Heart right ventricle (tissue), 16 donors: Measurements from ENCODE around the gene UNC45B. TPM values are rescaled to one million over a fixed set of nuclear protein-coding genes. Genes with fewer than 3 reads are reported as not detected.

Source experiments
- ATAC-seq, 8 donors: fragments of 200-7000 bp; cut with Tn5 transposase; one replicate each; pipeline ENCODE4 v1.9.1; 2020; ENCODE audit warnings: mild to moderate bottlenecking in 8 of 8, moderate library complexity in 8 of 8, moderate number of reproducible peaks in 1 of 8
- DNase-seq, 2 donors: peaks; one replicate each; pipeline ENCODE4 v3.0.0-alpha.2; 2020
- H3K27ac ChIP-seq, 10 donors: fragments of 200-600 bp; sonication (generic) in 2 of 10; one replicate each; pipeline versions ENCODE4 v1.5.0 to v1.8.0; 2020 to 2022; ENCODE audit warnings: mild to moderate bottlenecking in 3 of 10
- H3K27me3 ChIP-seq, 7 donors: fragments of 200-600 bp; one replicate each; pipeline ENCODE4 v1.8.0; 2021 to 2022; ENCODE audit warnings: mild to moderate bottlenecking in 2 of 7
- H3K36me3 ChIP-seq, 9 donors: fragments of 200-600 bp; sonication (generic) in 1 of 9; one replicate each; pipeline versions ENCODE4 v1.5.0 to v1.8.0; 2020 to 2022; ENCODE audit warnings: mild to moderate bottlenecking in 2 of 9
- H3K4me1 ChIP-seq, 9 donors: fragments of 200-600 bp; sonication (generic) in 1 of 9; one replicate each; pipeline versions ENCODE4 v1.5.0 to v1.8.0; 2020 to 2022; ENCODE audit warnings: mild to moderate bottlenecking in 4 of 9
- H3K4me3 ChIP-seq, 10 donors: fragments of 200-600 bp; sonication (generic) in 2 of 10; one replicate each; pipeline versions ENCODE4 v1.5.0 to v1.8.0; 2020 to 2022; ENCODE audit warnings: mild to moderate bottlenecking in 7 of 10, moderate library complexity in 2 of 10
- H3K9me3 ChIP-seq, 11 donors: fragments of 200-600 bp in 10 of 11; sonication (generic) in 2 of 11; one replicate each; pipeline versions ENCODE4 v1.5.0 to v1.8.0; 2013 to 2022; ENCODE audit warnings: mild to moderate bottlenecking in 2 of 11, control low read depth in 1 of 11, moderate library complexity in 1 of 11
- CTCF ChIP-seq, 9 donors: fragments of 200-600 bp; sonication (generic) in 2 of 9; IDR thresholded peaks; one replicate each; pipeline versions ENCODE4 v1.5.0 to v1.8.0; 2021 to 2022; ENCODE audit warnings: antibody characterized with exemption in 9 of 9, mild to moderate bottlenecking in 5 of 9, moderate library complexity in 1 of 9
- WGBS, 2 donors: extraction: QIAGEN DNeasy Blood & Tissue Kit; methylation state at CpG; one replicate each; pipeline ENCODE4 v1.1.7; 2013; ENCODE audit warnings: inconsistent platforms in 1 of 2; 5-methylcytosine and 5-hydroxymethylcytosine counted together
- intact Hi-C, 10 donors: fragments of 100-400 bp; cut with DNase I; formaldehyde crosslinking; loops; one replicate each; pipeline versions ENCODE4 v1.11.1 to v1.14.2; 2022
- polyA plus RNA-seq, 2 donors: library from polyadenylated mRNA; stranded (reverse); fragments of 200-250 nt; gene quantifications; one replicate each; pipeline ENCODE4 v1.2.3, GENCODE V29; 2013
- total RNA-seq, 10 donors: library from RNA; stranded (reverse); fragmentation: NEBNext Ultra II Directional in 3 of 10; extraction: Animal tissue kit (Norgen Biotek cat#: 25700) in 3 of 10; gene quantifications; one replicate each; pipeline versions ENCODE4 v1.2.1 to v1.2.4, GENCODE V29; 2021 to 2023
- donor health status: Arrhythmogenic right ventricular cardiomyopathy.
- donor health status: ischemic (EF 13 %, LVEDD 7.1; RV severe dilation, severe dysfunction).
- donor health status: healthy with polysubstance abuse.
- donor health status: DM: no; HTN: yes; CAD: no.
- donor health status: DM: no; HTN: no; CAD: no.
- donor health status: ischemic (EF 25% LVEDD 6.9; RV normal size, moderate dysfunction).
- donor health status: ischemic (EF 25% LVEDD 5.7; RV mildly dilated, moderate dysfunction).
- donor health status: healthy.
- donor health status: DM: yes; HTN: yes; CAD: no.
- donor health status: Ischemic cardiomyopathy.
- donor health status: ischemic (EF 35%, LVEDD 5.7; RV mildly dilated, moderate dysfunction).
- donor health status: nonischemic (EF 11% LVEDD 7.7; RV severe dilation, severe dysfunction).
- donor health status: DM: yes; HTN: yes; CAD: no.
- donor health status: PGD.
- donor health status: ischemic (EF 29% LVEDD 5.4; RV normal size, mild dysfunction).
- donor health status: nonischemic (EF 23%, LVEDD 6.1; RV moderate dilation, normal function).

UNC45B gene
- total and polyA plus RNA-seq, 12 donors, result 27.8 to 303 (median 229) TPM

GRCh38 chr17:35132816-35133550, 14.6 kb upstream of the UNC45B start:
- DNase-seq (no peak), ATAC-seq (no peak)
- WGBS, 2 donors, result 89 to 93% methylated on average over 22 of the region's 22 CpGs
- no peaks in the 10 kb centered on the region for H3K27me3 ChIP-seq
- intact Hi-C loops, result no loop called here
- H3K9me3 ChIP-seq, result no peaks in the 10 kb centered on the region
- no peak for TF ChIP-seq CTCF (IDR thresholded peaks at IDR 0.05)
- H3K36me3 ChIP-seq, result peaks cover 0 to 75% (median 46%) of the 10 kb centered on the region in 9 donors
- no peak overlapping the region for H3K27ac ChIP-seq
- H3K4me1 ChIP-seq, result peaks cover 0 to 12% (median 4%) of the 10 kb centered on the region in 9 donors
- H3K4me3 ChIP-seq, result no peak overlapping the region

- Histone ChIP-seq H3K4me3 (no peak overlapping the region), H3K4me1 (peaks cover 0 to 2% (median 0%) of the 10 kb centered on the region in 9 donors), H3K36me3 (peaks cover 0 to 95% (median 54%) of the 10 kb centered on the region in 9 donors), H3K27me3 (no peaks in the 10 kb centered on the region), H3K9me3 (no peaks in the 10 kb centered on the region), H3K27ac (no peak overlapping the region)
- intact Hi-C loops, result no loop called here
- ATAC-seq, result no peak
- DNase-seq, result no peak
- no peak for TF ChIP-seq CTCF (IDR thresholded peaks at IDR 0.05)
- WGBS, 2 donors, result 90 to 92% methylated on average over 6 of the region's 6 CpGs
Measured at GRCh38 chr17:35135322-35135721, 12.3 kb upstream of the UNC45B start.

- TF ChIP-seq CTCF (IDR thresholded peaks at IDR 0.05), result no peak
- intact Hi-C loops, result no loop called here
Measured at GRCh38 chr17:35138218-35138617, 9.4 kb upstream of the UNC45B start.

GRCh38 chr17:35141681-35142466, 5.7 kb upstream of the UNC45B start, which contains the start of gene NLE1:
Gene NLE1, minus strand, starts transcription at chr17:35142303. Its CDS starts 28 bp downstream, at chr17:35142275.
- H3K9me3 ChIP-seq, result no peaks in the 10 kb centered on the region
- no peaks in the 10 kb centered on the region for H3K27me3 ChIP-seq
- intact Hi-C loops, result loop anchor here in 2 of 10 donors (5.0 kb wide), 1 partner anchor 100 kb away; the partner anchor contains the start of gene SLFN5 (in 2 of the 2)
- peak within 1 kb of the TSS; percentile 69 to 100 (median 85) for H3K4me3 ChIP-seq
- WGBS, 2 donors, result 0 to 1% methylated on average over 65 of the region's 65 CpGs
- H3K27ac ChIP-seq, result peak within 1 kb of the TSS in 4 of 10 donors; percentile 15 to 52 (median 36)
- peak; percentile 88 to 98 (median 96) for TF ChIP-seq CTCF (IDR thresholded peaks at IDR 0.05)
- peak; percentile 82 to 85 for DNase-seq
- peaks cover 1 to 29% (median 19%) of the 10 kb centered on the region in 9 donors for H3K4me1 ChIP-seq
- ATAC-seq, result peak; percentile 87 to 95 (median 89)
- peaks cover 0 to 32% (median 24%) of the 10 kb centered on the region in 9 donors for H3K36me3 ChIP-seq

More at GRCh38 chr17:35138218-35138617, 9.4 kb upstream of the UNC45B start:
- no peak overlapping the region for H3K4me3 ChIP-seq
- H3K27ac ChIP-seq, result no peak overlapping the region
- H3K27me3 ChIP-seq, result no peaks in the 10 kb centered on the region
- no peaks in the 10 kb centered on the region for H3K9me3 ChIP-seq
- DNase-seq, result no peak
- peaks cover 0 to 22% (median 15%) of the 10 kb centered on the region in 9 donors for H3K4me1 ChIP-seq
- peaks cover 0 to 68% (median 46%) of the 10 kb centered on the region in 9 donors for H3K36me3 ChIP-seq
- WGBS, 2 donors, result 96 to 98% methylated on average over 6 of the region's 6 CpGs
- ATAC-seq, result no peak
